ENCODE measurements around the gene KCNT2. TPM values are rescaled to one million over a fixed set of nuclear protein-coding genes. Genes with fewer than 3 reads are reported as not detected.

The KCNT2 gene
- polyA plus RNA-seq, 1 of the 3 experiments (the other 2 are of a cell fraction): 0.56 TPM

- TF ChIP-seq IRF3 (IDR thresholded peaks at IDR 0.05; ENCODE audit: low read depth, low read length): no peak
- DNase-seq: no peak
- Histone ChIP-seq H3K79me2 (ENCODE audit: insufficient read depth) (no peaks in the 10 kb centered on the region), H3K27ac (ENCODE audit: low read depth in 2 of 2, low read length in 1 of 2) (no peak overlapping the region), H3K4me2 (no peak overlapping the region), H2AFZ (ENCODE audit: low read depth) (no peak overlapping the region), H3K27me3 (ENCODE audit: insufficient read depth) (no peaks in the 10 kb centered on the region), H4K20me1 (ENCODE audit: insufficient read depth) (no peaks in the 10 kb centered on the region), H3K9me2 (no peaks in the 10 kb centered on the region), H3K9me3 (0 out of 2 replicates have a peak, but pooled peaks cover 7% of the 10 kb centered on the region), H3K4me3 (ENCODE audit: low read depth in 2 of 2, low read length in 1 of 2) (no peak overlapping the region), H3F3A (replicated peaks; ENCODE audit: insufficient read depth) (no peaks in the 10 kb centered on the region), H3K4me1 (ENCODE audit: control insufficient read depth in 1 of 2, insufficient read depth in 2 of 2, low read depth in 1 of 2, low read length in 1 of 2) (no peaks in the 10 kb centered on the region), H3K36me3 (replicated peaks in 1 of 2; ENCODE audit: control insufficient read depth in 1 of 2, insufficient read depth in 2 of 2, low read length in 1 of 2) (peaks cover 0 to 2% of the 10 kb centered on the region in 2 experiments), H3K9ac (no peak overlapping the region)
- ChIA-PET POLR2A (no interaction called here), CTCF (no interaction called here)
- WGBS (ENCODE audit: low lambda C conversion rate): 46% methylated on average over 1 of the region's 1 CpG
These were observed 41.0 kb downstream of the KCNT2 start for GRCh38 chr1:196567238-196567637.

DNA sequence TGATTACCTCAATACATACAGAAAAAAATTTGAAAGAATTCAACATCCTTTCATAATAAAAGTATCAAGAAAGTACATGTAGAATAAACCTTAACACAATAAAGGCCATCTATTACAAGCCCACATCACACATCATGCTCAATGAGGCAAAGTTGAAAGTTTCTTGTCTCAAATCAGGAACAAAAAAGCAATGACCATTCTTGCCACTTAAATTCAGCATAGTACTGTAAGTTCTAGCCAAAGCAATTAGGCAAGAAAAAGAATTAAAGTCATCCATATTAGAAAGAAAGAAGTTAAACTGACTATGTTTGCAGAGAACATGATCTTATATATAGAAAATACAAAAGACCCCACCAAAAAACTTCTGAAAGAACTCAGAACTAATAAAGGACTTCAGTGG lies 44.5 kb downstream of the KCNT2 start:
- Histone ChIP-seq H3K9me3 (0 out of 2 replicates have a peak, but pooled peaks cover 7% of the 10 kb centered on the region), H3K4me1 (ENCODE audit: control insufficient read depth in 1 of 2, insufficient read depth in 2 of 2, low read depth in 1 of 2, low read length in 1 of 2) (no peaks in the 10 kb centered on the region; a peak in 1 of 4 replicates), H3K9me2 (no peaks in the 10 kb centered on the region), H3K79me2 (ENCODE audit: insufficient read depth) (no peaks in the 10 kb centered on the region), H3K9ac (no peak overlapping the region), H3K27me3 (ENCODE audit: insufficient read depth) (no peaks in the 10 kb centered on the region), H3K4me3 (ENCODE audit: low read depth in 2 of 2, low read length in 1 of 2) (no peak overlapping the region), H3K36me3 (replicated peaks in 1 of 2; ENCODE audit: control insufficient read depth in 1 of 2, insufficient read depth in 2 of 2, low read length in 1 of 2) (peaks cover 0 to 2% of the 10 kb centered on the region in 2 experiments), H3F3A (replicated peaks; ENCODE audit: insufficient read depth) (no peaks in the 10 kb centered on the region), H4K20me1 (ENCODE audit: insufficient read depth) (no peaks in the 10 kb centered on the region), H3K27ac (ENCODE audit: low read depth in 2 of 2, low read length in 1 of 2) (no peak overlapping the region), H3K4me2 (no peak overlapping the region), H2AFZ (ENCODE audit: low read depth) (no peak overlapping the region)
- ChIA-PET POLR2A (no interaction called here), CTCF (no interaction called here)
- no peak for TF ChIP-seq FOXJ3 (CRISPR knock-in tag; IDR thresholded peaks at IDR 0.05)
- TF ChIP-seq TEAD4 (IDR thresholded peaks at IDR 0.05; ENCODE audit: borderline replicate concordance, insufficient read depth): no peak
- no peak for TF ChIP-seq TAF1 (IDR thresholded peaks at IDR 0.05; ENCODE audit: borderline replicate concordance, low read depth, low read length)
- TF ChIP-seq NRF1 (IDR thresholded peaks at IDR 0.05; ENCODE audit: low read depth, low read length): no peak
- no peak for TF ChIP-seq CTCF (IDR thresholded peaks at IDR 0.05)
- no peak for TF ChIP-seq RXRA (IDR thresholded peaks at IDR 0.05; ENCODE audit: borderline replicate concordance, low read depth)
- no peak for TF ChIP-seq GATA2 (CRISPR knock-in tag; IDR thresholded peaks at IDR 0.05)
- TF ChIP-seq FOXM1 (IDR thresholded peaks at IDR 0.05; ENCODE audit: low read depth): no peak
- TF ChIP-seq TCF12 (IDR thresholded peaks at IDR 0.05): no peak
- TF ChIP-seq EZH2phosphoT487 (IDR thresholded peaks at IDR 0.05; ENCODE audit: borderline replicate concordance, low read depth): no peak
- no peak for TF ChIP-seq EP300 (IDR thresholded peaks at IDR 0.05; ENCODE audit: borderline replicate concordance in 1 of 2, low read depth in 1 of 2, low read length in 1 of 2)
- TF ChIP-seq CHD2 (IDR thresholded peaks at IDR 0.05; ENCODE audit: low read length, partially characterized antibody): no peak
- TF ChIP-seq MEF2A (IDR thresholded peaks at IDR 0.05; ENCODE audit: borderline replicate concordance, low read depth): no peak
- TF ChIP-seq MXI1 (IDR thresholded peaks at IDR 0.05; ENCODE audit: low read depth, low read length): no peak
- DNase-seq: no peak
